Neural cell (in vitro differentiated cells): ENCODE data around the gene TVP23C. TPM values are rescaled to one million over a fixed set of nuclear protein-coding genes. Genes with fewer than 3 reads are reported as not detected.

ENCODE experiments used
- H2AFZ ChIP-seq: fragments of 200-600, 300-800 bp; sonication (generic), shearing (Covaris generic); 2 replicates; pipeline ENCODE4 v1.6.0; 2014; ENCODE audit warnings: low read depth, mild to moderate bottlenecking, antibody characterized with exemption, low read length, moderate library complexity
- H3F3A ChIP-seq: fragments of 200-600 bp; shearing (Covaris generic); 2 replicates; pipeline ENCODE4 v1.6.1; 2016; ENCODE audit warnings: mild to moderate bottlenecking, moderate library complexity, mixed read lengths, antibody characterized with exemption, low read length; ENCODE audit not compliant: insufficient read depth, poor library complexity, severe bottlenecking
- H3K27ac ChIP-seq: fragments of 200-600, 300-800 bp; sonication (generic), shearing (Covaris generic); 2 replicates; pipeline ENCODE4 v1.5.1; 2014; ENCODE audit warnings: mild to moderate bottlenecking, low read length, moderate library complexity
- H3K27me3 ChIP-seq: fragments of 300-800, 200-600 bp; sonication (generic), shearing (Covaris generic); 2 replicates; pipeline ENCODE4 v1.6.0; 2014; ENCODE audit warnings: mild to moderate bottlenecking, low read depth, low read length, moderate library complexity; ENCODE audit not compliant: insufficient read depth
- H3K36me3 ChIP-seq: fragments of 300-800, 200-600 bp; sonication (generic), shearing (Covaris generic); 2 replicates; pipeline ENCODE4 v1.5.1; 2014; ENCODE audit warnings: mild to moderate bottlenecking, antibody characterized with exemption, low read length, moderate library complexity; ENCODE audit not compliant: insufficient read depth
- H3K4me2 ChIP-seq: fragments of 300-800, 200-600 bp; sonication (generic), shearing (Covaris generic); 2 replicates; pipeline ENCODE4 v1.6.0; 2014; ENCODE audit warnings: mild to moderate bottlenecking, low read length
- H3K4me3 ChIP-seq: fragments of 300-800, 200-600 bp; sonication (generic), shearing (Covaris generic); 2 replicates; pipeline ENCODE4 v1.5.1; 2014; ENCODE audit warnings: mild to moderate bottlenecking, low read length, moderate library complexity
- H3K79me2 ChIP-seq: fragments of 200-600 bp; shearing (Covaris generic); replicated peaks from 2 replicates; pipeline ENCODE4 v1.6.0; 2014; ENCODE audit warnings: mild to moderate bottlenecking, low read length, moderate library complexity; ENCODE audit not compliant: insufficient read depth
- H3K9ac ChIP-seq: fragments of 300-800, 200-600 bp; sonication (generic), shearing (Covaris generic); 2 replicates; pipeline ENCODE4 v1.6.1; 2016; ENCODE audit warnings: mild to moderate bottlenecking, low read length, mixed read lengths
- H3K9me2 ChIP-seq: fragments of 200-600 bp; shearing (Covaris generic); 2 replicates; pipeline ENCODE4 v1.6.1; 2016; ENCODE audit warnings: mild to moderate bottlenecking, low read length, mixed read lengths; ENCODE audit not compliant: insufficient read depth
- H3K9me3 ChIP-seq: fragments of 200-600, 300-800 bp; sonication (generic), shearing (Covaris generic); 2 replicates; pipeline ENCODE4 v1.6.1; 2016; ENCODE audit warnings: mild to moderate bottlenecking, mixed run types, low read length, moderate library complexity, mixed read lengths
- H4K20me1 ChIP-seq: fragments of 200-600 bp; shearing (Covaris generic); 2 replicates; pipeline ENCODE4 v1.6.1; 2016; ENCODE audit warnings: mild to moderate bottlenecking, mixed run types; ENCODE audit not compliant: insufficient read depth
- EP300 ChIP-seq: fragments of 450-650 bp; conservative IDR thresholded peaks from 2 replicates; pipeline ENCODE4 v1.6.1; 2014; ENCODE audit warnings: antibody characterized with exemption, mild to moderate bottlenecking, moderate library complexity; ENCODE audit not compliant: poor library complexity, severe bottlenecking
- EZH2 ChIP-seq: fragments of 200-600, 300-800 bp; shearing (Covaris generic), sonication (generic); IDR thresholded peaks from 2 replicates; pipeline ENCODE4 v1.6.1; 2014; ENCODE audit warnings: antibody characterized with exemption, low read length, borderline replicate concordance, mild to moderate bottlenecking; ENCODE audit not compliant: insufficient read depth, poor library complexity, severe bottlenecking
- MXI1 ChIP-seq: fragments of 450-650 bp; conservative IDR thresholded peaks from 2 replicates; pipeline ENCODE4 v1.6.1; 2014; ENCODE audit warnings: antibody characterized with exemption, mild to moderate bottlenecking; ENCODE audit not compliant: poor library complexity, severe bottlenecking
- POLR2AphosphoS5 ChIP-seq: IDR thresholded peaks from 2 replicates; pipeline ENCODE4 v1.6.1; 2012
- RAD21 ChIP-seq: fragments of 450-650 bp; conservative IDR thresholded peaks from 2 replicates; pipeline ENCODE4 v1.6.1; 2014; ENCODE audit warnings: antibody characterized with exemption, mild to moderate bottlenecking, moderate library complexity
- SMC3 ChIP-seq: fragments of 450-650 bp; conservative IDR thresholded peaks from 2 replicates; pipeline ENCODE4 v1.6.1; 2014; ENCODE audit warnings: antibody characterized with exemption, mild to moderate bottlenecking, moderate library complexity; ENCODE audit not compliant: poor library complexity
- TAF1 ChIP-seq: IDR thresholded peaks from 2 replicates; pipeline ENCODE4 v1.6.1; 2012; ENCODE audit warnings: low read depth
- polyA plus RNA-seq: library from polyadenylated mRNA; depleted of rRNA; stranded (reverse); fragments of >200 nt; gene quantifications from 2 replicates; pipeline ENCODE4 v1.2.3, GENCODE V29; 2014
- TF ChIP-seq, protein P1 (sequence below): IDR thresholded peaks from 2 replicates; pipeline ENCODE4 v1.6.1; 2012; ENCODE audit warnings: borderline replicate concordance
- TF ChIP-seq, protein P2 (sequence below): fragments of 450-650 bp; IDR thresholded peaks from 2 replicates; pipeline ENCODE4 v1.5.1; 2014; ENCODE audit warnings: antibody characterized with exemption, mild to moderate bottlenecking, moderate library complexity; ENCODE audit not compliant: poor library complexity, severe bottlenecking

Gene TVP23C
- polyA plus RNA-seq, 1 donor from 2014 or later = 8.9 TPM

DNA sequence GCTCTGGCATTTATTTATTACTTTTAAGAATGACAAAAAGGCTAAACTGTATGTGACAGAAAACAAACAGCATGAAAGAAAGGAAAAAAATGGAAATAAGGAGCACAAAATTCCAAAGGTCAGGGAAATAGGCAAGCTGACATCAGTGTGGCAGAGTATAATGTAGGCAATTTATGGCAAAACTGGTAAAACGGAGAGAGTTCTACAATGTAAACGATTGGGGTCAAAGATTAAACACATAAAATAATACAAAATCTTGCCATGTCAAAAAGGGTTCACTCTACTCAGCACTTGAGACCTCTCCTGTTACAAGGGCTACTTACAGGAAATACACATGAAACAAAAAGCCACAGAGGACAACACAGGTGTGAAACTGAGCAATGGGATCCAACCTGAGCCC is 48.8 kb downstream of the TVP23C start:
- Histone ChIP-seq H3K27ac (no peak overlapping the region), H2AFZ (no peak overlapping the region), H3K9me3 (no peaks in the 10 kb centered on the region), H3K9ac (no peak overlapping the region), H3K4me2 (no peak overlapping the region), H3F3A (no peaks in the 10 kb centered on the region), H4K20me1 (no peaks in the 10 kb centered on the region), H3K36me3 (peaks cover 6% of the 10 kb centered on the region), H3K9me2 (no peaks in the 10 kb centered on the region), H3K79me2 (no peaks in the 10 kb centered on the region), H3K4me3 (no peak overlapping the region), H3K27me3 (no peaks in the 10 kb centered on the region)
- TF ChIP-seq SMC3 (no peak), RAD21 (no peak), EZH2 (no peak), TAF1 (no peak), MXI1 (no peak), EP300 (no peak)
- TF ChIP-seq, protein P1, sequence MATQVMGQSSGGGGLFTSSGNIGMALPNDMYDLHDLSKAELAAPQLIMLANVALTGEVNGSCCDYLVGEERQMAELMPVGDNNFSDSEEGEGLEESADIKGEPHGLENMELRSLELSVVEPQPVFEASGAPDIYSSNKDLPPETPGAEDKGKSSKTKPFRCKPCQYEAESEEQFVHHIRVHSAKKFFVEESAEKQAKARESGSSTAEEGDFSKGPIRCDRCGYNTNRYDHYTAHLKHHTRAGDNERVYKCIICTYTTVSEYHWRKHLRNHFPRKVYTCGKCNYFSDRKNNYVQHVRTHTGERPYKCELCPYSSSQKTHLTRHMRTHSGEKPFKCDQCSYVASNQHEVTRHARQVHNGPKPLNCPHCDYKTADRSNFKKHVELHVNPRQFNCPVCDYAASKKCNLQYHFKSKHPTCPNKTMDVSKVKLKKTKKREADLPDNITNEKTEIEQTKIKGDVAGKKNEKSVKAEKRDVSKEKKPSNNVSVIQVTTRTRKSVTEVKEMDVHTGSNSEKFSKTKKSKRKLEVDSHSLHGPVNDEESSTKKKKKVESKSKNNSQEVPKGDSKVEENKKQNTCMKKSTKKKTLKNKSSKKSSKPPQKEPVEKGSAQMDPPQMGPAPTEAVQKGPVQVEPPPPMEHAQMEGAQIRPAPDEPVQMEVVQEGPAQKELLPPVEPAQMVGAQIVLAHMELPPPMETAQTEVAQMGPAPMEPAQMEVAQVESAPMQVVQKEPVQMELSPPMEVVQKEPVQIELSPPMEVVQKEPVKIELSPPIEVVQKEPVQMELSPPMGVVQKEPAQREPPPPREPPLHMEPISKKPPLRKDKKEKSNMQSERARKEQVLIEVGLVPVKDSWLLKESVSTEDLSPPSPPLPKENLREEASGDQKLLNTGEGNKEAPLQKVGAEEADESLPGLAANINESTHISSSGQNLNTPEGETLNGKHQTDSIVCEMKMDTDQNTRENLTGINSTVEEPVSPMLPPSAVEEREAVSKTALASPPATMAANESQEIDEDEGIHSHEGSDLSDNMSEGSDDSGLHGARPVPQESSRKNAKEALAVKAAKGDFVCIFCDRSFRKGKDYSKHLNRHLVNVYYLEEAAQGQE = no peak
- TF ChIP-seq, protein P2, sequence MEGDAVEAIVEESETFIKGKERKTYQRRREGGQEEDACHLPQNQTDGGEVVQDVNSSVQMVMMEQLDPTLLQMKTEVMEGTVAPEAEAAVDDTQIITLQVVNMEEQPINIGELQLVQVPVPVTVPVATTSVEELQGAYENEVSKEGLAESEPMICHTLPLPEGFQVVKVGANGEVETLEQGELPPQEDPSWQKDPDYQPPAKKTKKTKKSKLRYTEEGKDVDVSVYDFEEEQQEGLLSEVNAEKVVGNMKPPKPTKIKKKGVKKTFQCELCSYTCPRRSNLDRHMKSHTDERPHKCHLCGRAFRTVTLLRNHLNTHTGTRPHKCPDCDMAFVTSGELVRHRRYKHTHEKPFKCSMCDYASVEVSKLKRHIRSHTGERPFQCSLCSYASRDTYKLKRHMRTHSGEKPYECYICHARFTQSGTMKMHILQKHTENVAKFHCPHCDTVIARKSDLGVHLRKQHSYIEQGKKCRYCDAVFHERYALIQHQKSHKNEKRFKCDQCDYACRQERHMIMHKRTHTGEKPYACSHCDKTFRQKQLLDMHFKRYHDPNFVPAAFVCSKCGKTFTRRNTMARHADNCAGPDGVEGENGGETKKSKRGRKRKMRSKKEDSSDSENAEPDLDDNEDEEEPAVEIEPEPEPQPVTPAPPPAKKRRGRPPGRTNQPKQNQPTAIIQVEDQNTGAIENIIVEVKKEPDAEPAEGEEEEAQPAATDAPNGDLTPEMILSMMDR = no peak

DNA sequence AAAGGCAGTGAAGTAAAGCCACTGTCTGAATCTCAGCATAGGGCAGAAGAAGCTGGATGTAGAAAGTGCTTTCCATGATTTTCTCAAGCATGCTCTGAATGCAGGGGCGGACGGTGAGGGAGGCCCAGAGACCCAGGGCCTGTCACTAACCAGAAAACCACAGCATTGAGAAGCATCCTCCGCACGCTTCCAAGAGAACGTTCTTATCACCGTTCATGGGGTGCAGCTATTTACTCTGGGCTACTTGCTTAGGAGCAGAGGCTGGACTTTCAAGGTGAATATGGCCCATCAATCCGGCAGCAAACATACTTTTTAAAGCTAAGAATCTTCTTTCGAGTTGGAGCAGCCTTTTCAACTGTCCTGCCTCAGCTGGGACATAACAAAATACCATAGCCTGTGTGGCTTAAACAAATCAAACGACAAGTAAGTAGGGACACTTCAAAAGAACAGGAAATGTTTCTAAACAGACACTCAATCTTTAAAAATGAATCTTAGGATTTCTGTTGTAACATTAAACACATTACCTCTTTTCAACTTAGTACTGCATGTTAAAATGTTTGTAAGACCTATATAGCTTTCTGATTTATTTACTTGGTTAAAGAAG is 49.3 kb downstream of the TVP23C start:
- Histone ChIP-seq H2AFZ (no peak overlapping the region), H3K79me2 (no peaks in the 10 kb centered on the region), H3F3A (no peaks in the 10 kb centered on the region), H3K27ac (no peak overlapping the region), H3K9me3 (no peaks in the 10 kb centered on the region), H3K4me3 (no peak overlapping the region), H4K20me1 (no peaks in the 10 kb centered on the region), H3K9ac (no peak overlapping the region), H3K4me2 (no peak overlapping the region), H3K36me3 (peaks cover 6% of the 10 kb centered on the region), H3K9me2 (no peaks in the 10 kb centered on the region), H3K27me3 (no peaks in the 10 kb centered on the region)
- no peak for TF ChIP-seq RAD21
- TF ChIP-seq, protein P1 = no peak
- TF ChIP-seq, protein P2 = no peak
- TF ChIP-seq SMC3 = no peak
- TF ChIP-seq EP300 = no peak
- no peak for TF ChIP-seq MXI1
- no peak for TF ChIP-seq EZH2
- no peak for TF ChIP-seq POLR2AphosphoS5
- no peak for TF ChIP-seq TAF1
